Upper lobe of left lung (tissue), 6 donors: Measurements from ENCODE around the gene C5orf58. TPM values are rescaled to one million over a fixed set of nuclear protein-coding genes. Genes with fewer than 3 reads are reported as not detected.

Source experiments
- ATAC-seq, 2 donors: fragments of 200-7000 bp; cut with Tn5 transposase; one replicate each; pipeline ENCODE4 v1.9.1; 2022; ENCODE audit warnings: mild to moderate bottlenecking in 2 of 2, moderate library complexity in 2 of 2; ENCODE audit not compliant: low FRiP score in 2 of 2
- DNase-seq, 2 donors: peaks; one replicate each; pipeline ENCODE4 v3.0.0-alpha.2; 2019 to 2020
- H3K27ac ChIP-seq, 4 donors: fragments of 200-600 bp; sonication (generic); one replicate each; pipeline ENCODE4 v1.5.1; 2016 to 2019
- H3K27me3 ChIP-seq, 4 donors: fragments of 200-600 bp; sonication (generic); one replicate each; pipeline ENCODE4 v1.5.1; 2017 to 2019
- H3K36me3 ChIP-seq, 4 donors: fragments of 200-600 bp; sonication (generic); one replicate each; pipeline ENCODE4 v1.5.1; 2016 to 2019
- H3K4me1 ChIP-seq, 4 donors: fragments of 200-600 bp; sonication (generic); one replicate each; pipeline ENCODE4 v1.5.1; 2018 to 2019
- H3K4me3 ChIP-seq, 4 donors: fragments of 200-600 bp; sonication (generic); one replicate each; pipeline ENCODE4 v1.5.1; 2017 to 2019; ENCODE audit warnings: mild to moderate bottlenecking in 2 of 4, moderate library complexity in 1 of 4
- H3K9me3 ChIP-seq, 4 donors: fragments of 200-600 bp; sonication (generic); one replicate each; pipeline ENCODE4 v1.5.1; 2018 to 2019
- EP300 ChIP-seq, 4 donors: sonication (generic); formaldehyde crosslinking; IDR thresholded peaks; one replicate each; pipeline ENCODE4 v1.5.1; 2017; ENCODE audit warnings: antibody characterized with exemption in 4 of 4, control low read depth in 2 of 4
- POLR2A ChIP-seq, 4 donors: fragments of 450-650 bp; IDR thresholded peaks; one replicate each; pipeline ENCODE4 v1.5.1; 2016 to 2017; ENCODE audit warnings: antibody characterized with exemption in 4 of 4, mild to moderate bottlenecking in 2 of 4
- POLR2AphosphoS5 ChIP-seq, 2 donors: sonication (generic); formaldehyde crosslinking; IDR thresholded peaks; one replicate each; pipeline ENCODE4 v1.5.1; 2017; ENCODE audit warnings: antibody characterized with exemption in 2 of 2
- WGBS, 2 donors: methylation state at CpG; one replicate each; pipeline ENCODE4 v1.1.5; 2017 to 2018; 5-methylcytosine and 5-hydroxymethylcytosine counted together
- total RNA-seq, 6 donors: library from RNA; depleted of rRNA in 4 of 6; stranded (reverse); fragments of >200 nt in 4 of 6; gene quantifications; one replicate each; pipeline versions ENCODE4 v1.1.0 to v1.2.1, GENCODE V29; 2016 to 2021
- TF ChIP-seq, protein P1 (sequence below), 6 experiments: fragments of 450-650 bp in 4 of 6; fragments of 200-600 bp in 2 of 6; sonication (generic) in 2 of 6; IDR thresholded peaks; one replicate each; pipeline ENCODE4 v1.5.1; 2016 to 2019; ENCODE audit warnings: antibody characterized with exemption in 6 of 6
- donor health status: DM: no; HTN: no; CAD: no; lungs with moderate emphysema.
- donor health status: DM: no; HTN: yes; CAD: no; lungs with severe emphysema.

The C5orf58 gene
- total RNA-seq, 6 donors from 2014 or later: not detected

DNA sequence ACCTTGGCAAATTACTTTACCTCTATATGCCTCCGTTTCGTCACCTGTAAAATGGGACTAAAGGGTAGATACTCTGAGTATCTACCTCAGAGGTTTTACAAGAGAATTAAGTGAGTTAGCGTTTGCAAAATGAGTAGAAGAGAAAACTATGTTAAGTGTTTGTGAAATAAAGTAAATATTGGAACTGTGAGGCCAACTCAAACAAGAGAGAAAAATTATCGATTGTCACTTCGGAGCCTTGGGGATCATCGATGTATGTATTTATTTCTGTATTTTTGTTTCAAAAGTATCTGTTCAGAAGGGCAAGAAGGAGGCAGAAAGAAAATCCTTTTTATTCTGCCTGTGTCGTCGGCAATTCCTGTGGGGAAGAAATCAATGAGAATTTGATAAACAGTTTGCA, 25.8 kb upstream of the C5orf58 start:
- no peak for ATAC-seq
- TF ChIP-seq, protein P1, sequence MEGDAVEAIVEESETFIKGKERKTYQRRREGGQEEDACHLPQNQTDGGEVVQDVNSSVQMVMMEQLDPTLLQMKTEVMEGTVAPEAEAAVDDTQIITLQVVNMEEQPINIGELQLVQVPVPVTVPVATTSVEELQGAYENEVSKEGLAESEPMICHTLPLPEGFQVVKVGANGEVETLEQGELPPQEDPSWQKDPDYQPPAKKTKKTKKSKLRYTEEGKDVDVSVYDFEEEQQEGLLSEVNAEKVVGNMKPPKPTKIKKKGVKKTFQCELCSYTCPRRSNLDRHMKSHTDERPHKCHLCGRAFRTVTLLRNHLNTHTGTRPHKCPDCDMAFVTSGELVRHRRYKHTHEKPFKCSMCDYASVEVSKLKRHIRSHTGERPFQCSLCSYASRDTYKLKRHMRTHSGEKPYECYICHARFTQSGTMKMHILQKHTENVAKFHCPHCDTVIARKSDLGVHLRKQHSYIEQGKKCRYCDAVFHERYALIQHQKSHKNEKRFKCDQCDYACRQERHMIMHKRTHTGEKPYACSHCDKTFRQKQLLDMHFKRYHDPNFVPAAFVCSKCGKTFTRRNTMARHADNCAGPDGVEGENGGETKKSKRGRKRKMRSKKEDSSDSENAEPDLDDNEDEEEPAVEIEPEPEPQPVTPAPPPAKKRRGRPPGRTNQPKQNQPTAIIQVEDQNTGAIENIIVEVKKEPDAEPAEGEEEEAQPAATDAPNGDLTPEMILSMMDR (IDR thresholded peaks at IDR 0.05): no peak
- TF ChIP-seq EP300 (IDR thresholded peaks at IDR 0.05): no peak
- TF ChIP-seq POLR2A (IDR thresholded peaks at IDR 0.05): no peak
- TF ChIP-seq POLR2AphosphoS5 (IDR thresholded peaks at IDR 0.05): no peak
- Histone ChIP-seq H3K36me3 (no peaks in the 10 kb centered on the region), H3K9me3 (no peaks in the 10 kb centered on the region), H3K27me3 (no peaks in the 10 kb centered on the region), H3K4me3 (no peak overlapping the region), H3K27ac (no peak overlapping the region), H3K4me1 (no peaks in the 10 kb centered on the region)
- no peak for DNase-seq
- 80 to 86% methylated on average over 8 of the region's 8 CpGs for WGBS, 2 donors

DNA sequence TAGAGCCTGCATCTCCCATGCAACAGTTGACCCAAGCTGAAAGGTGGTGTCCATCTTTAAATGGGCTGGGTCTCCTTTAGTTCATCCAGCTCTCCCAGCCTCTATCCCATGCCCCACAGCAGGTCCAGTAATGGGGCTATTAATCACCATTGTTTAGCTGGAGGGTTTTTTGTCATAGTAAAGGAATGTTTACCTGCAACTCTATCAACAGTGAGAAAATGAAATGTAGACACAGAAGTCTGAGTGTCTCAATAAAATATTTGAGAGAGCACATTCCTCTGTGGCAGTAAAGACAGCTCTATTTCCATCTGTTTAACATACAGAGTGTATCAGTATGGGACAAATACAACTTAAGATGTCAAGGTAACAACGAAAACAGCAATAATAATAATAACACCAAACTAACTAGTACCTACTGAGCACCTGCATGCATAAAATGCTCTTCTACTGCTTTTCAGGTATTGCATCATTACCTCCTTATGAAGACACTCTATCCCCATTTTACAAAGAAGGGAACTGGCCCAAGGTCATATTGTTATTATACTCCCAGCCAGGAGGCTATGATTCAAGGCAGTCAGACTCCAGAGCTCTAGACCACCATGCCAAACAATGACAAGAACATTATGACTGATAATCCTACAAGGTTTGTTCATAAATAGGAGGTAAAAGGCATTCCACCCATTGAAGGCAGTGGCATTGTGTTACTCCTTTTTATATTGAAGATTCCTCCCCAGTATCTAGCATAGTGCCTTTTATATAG, 21.0 kb upstream of the C5orf58 start:
- Histone ChIP-seq H3K27ac (no peak overlapping the region), H3K9me3 (no peaks in the 10 kb centered on the region), H3K4me1 (no peaks in the 10 kb centered on the region), H3K4me3 (no peak overlapping the region), H3K27me3 (no peaks in the 10 kb centered on the region), H3K36me3 (no peaks in the 10 kb centered on the region)
- ATAC-seq (no peak), DNase-seq (no peak)
- TF ChIP-seq POLR2A (IDR thresholded peaks at IDR 0.05) (no peak), POLR2AphosphoS5 (IDR thresholded peaks at IDR 0.05) (no peak), EP300 (IDR thresholded peaks at IDR 0.05) (no peak)
- TF ChIP-seq, protein P1 (IDR thresholded peaks at IDR 0.05): no peak
- WGBS, 2 donors: 79 to 89% methylated on average over 1 of the region's 1 CpG

DNA sequence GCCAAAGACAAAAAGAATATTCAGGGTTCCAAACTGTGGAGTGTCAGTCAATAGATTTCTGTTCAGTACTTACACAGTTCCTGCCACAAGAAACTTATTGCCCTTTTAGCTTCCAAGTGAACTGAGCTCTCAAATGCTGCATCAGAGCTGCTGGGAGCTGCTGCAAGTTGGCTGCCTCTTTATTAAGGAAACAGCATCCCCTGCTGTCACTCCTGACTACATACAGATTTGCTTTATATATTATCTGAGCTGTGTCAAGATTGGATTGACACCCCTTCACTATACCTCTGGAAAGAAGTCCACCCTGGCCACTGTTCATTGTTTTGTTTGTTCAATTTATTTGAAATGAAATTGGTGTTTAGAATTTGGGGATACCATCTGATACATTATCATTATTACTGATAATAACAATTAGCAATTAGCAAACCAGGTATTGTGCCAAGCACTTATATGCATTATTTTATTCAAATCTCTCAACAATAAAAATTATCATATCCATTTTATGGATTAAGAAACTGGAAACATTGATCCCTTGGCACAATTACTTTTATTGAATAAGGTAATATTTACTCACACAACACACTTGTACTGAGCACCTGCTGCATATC, 16.4 kb upstream of the C5orf58 start:
- H3K4me3 ChIP-seq: no peak overlapping the region
- no peaks in the 10 kb centered on the region for H3K9me3 ChIP-seq
- ATAC-seq (no peak), DNase-seq (no peak)
- H3K4me1 ChIP-seq: no peaks in the 10 kb centered on the region
- no peaks in the 10 kb centered on the region for H3K36me3 ChIP-seq
- TF ChIP-seq EP300 (IDR thresholded peaks at IDR 0.05): no peak
- TF ChIP-seq POLR2AphosphoS5 (IDR thresholded peaks at IDR 0.05): no peak
- TF ChIP-seq, protein P1 (IDR thresholded peaks at IDR 0.05): peak in 3 of 6 experiments; percentile 46 to 53 (median 49)
- TF ChIP-seq POLR2A (IDR thresholded peaks at IDR 0.05): no peak
- H3K27me3 ChIP-seq: no peaks in the 10 kb centered on the region
- H3K27ac ChIP-seq: no peak overlapping the region

DNA sequence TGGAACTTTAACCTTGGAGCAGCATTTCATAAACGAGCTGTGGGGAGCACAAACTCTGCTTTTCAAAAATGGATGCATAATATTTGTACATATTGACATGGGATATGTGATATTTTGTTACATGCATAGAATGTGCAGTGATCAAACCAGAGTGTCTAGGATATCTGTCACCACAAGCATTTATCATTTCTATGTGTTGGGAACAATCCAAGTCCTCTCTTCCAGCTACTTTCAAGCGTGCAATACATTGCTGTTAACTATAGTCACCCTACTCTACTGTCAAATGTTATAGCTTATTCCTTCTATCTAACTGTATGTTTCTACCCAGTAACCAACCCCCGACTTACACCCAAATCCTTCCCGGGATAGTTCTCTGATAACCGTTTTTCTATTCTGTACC, 15.0 kb upstream of the C5orf58 start:
- H3K27ac ChIP-seq: no peak overlapping the region
- no peaks in the 10 kb centered on the region for H3K4me1 ChIP-seq
- no peaks in the 10 kb centered on the region for H3K9me3 ChIP-seq
- ATAC-seq (no peak), DNase-seq (no peak)
- H3K4me3 ChIP-seq: no peak overlapping the region
- no peaks in the 10 kb centered on the region for H3K27me3 ChIP-seq
- no peaks in the 10 kb centered on the region for H3K36me3 ChIP-seq
- 87 to 92% methylated on average over 5 of the region's 5 CpGs for WGBS, 2 donors
- no peak for TF ChIP-seq POLR2A (IDR thresholded peaks at IDR 0.05)
- no peak for TF ChIP-seq POLR2AphosphoS5 (IDR thresholded peaks at IDR 0.05)
- TF ChIP-seq EP300 (IDR thresholded peaks at IDR 0.05): no peak
- TF ChIP-seq, protein P1 (IDR thresholded peaks at IDR 0.05): no peak
